PC-3 (cell line): ENCODE data around the gene SYT1.

Experiments
- CTCF ChIP-seq: fragments of 300-600 bp; sonication (generic); conservative IDR thresholded peaks from 2 replicates; pipeline ENCODE4 v1.5.1; 2017; ENCODE audit warnings: antibody characterized with exemption, low read depth, mild to moderate bottlenecking, low read length
- EZH2 ChIP-seq: fragments of 300-600 bp; sonication (generic); IDR thresholded peaks from one replicate; pipeline ENCODE4 v1.6.1; 2017; ENCODE audit warnings: antibody characterized with exemption, mild to moderate bottlenecking, low read length; ENCODE audit not compliant: unreplicated experiment
- EZH2phosphoT487 ChIP-seq: fragments of 300-600 bp; sonication (generic); IDR thresholded peaks from 2 replicates; pipeline ENCODE4 v1.6.1; 2018; ENCODE audit warnings: mild to moderate bottlenecking, antibody characterized with exemption, low read length, borderline replicate concordance

- TF ChIP-seq EZH2 (no peak), CTCF (no peak), EZH2phosphoT487 (no peak)
Measured at GRCh38 chr12:79384551-79384950, 520.0 kb downstream of the SYT1 start.
